ENCODE results near the gene MDM2. TPM values are rescaled to one million over a fixed set of nuclear protein-coding genes. Genes with fewer than 3 reads are reported as not detected.
A peak's percentile ranks its signal among the peaks of the same experiment; 100 is the strongest.
"Not testable (repeated sequence)": the region's sequence is repeated elsewhere in the genome, so short reads cannot be mapped to it uniquely, and the experiment has no call there.

MDM2 gene
- total RNA-seq, 1 experiment from 2014 or later: 2,133 TPM

DNA sequence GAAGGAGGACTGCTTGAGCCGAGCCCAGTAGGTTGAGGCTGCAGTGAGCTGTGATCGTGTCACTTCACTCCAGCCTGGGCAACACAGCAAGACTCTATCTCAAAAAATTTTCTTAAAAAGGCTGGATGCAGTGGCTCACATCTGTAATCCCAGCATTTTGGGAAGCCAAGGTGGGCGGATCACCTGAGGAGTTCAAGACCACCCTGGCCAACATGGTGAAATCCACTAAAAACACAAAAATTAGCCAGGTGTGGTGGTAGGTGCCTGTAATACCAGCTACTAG lies 17.1 kb upstream of the MDM2 start:
- no peaks in the 10 kb centered on the region; the same call in 1 of the 2 replicates for H3K36me3 ChIP-seq
- H3K4me1 ChIP-seq (replicated peaks): peaks cover 8% of the 10 kb centered on the region
- DNase-seq (ENCODE audit: low read depth in 1 of 2, low spot score in 2 of 2): no peak
- no peak overlapping the region for H3K27ac ChIP-seq
- H3K27me3 ChIP-seq (replicated peaks): peaks cover 59% of the 10 kb centered on the region
- H3K4me3 ChIP-seq: no peak overlapping the region
- H3K9me3 ChIP-seq (replicated peaks): peaks cover 5% of the 10 kb centered on the region

DNA sequence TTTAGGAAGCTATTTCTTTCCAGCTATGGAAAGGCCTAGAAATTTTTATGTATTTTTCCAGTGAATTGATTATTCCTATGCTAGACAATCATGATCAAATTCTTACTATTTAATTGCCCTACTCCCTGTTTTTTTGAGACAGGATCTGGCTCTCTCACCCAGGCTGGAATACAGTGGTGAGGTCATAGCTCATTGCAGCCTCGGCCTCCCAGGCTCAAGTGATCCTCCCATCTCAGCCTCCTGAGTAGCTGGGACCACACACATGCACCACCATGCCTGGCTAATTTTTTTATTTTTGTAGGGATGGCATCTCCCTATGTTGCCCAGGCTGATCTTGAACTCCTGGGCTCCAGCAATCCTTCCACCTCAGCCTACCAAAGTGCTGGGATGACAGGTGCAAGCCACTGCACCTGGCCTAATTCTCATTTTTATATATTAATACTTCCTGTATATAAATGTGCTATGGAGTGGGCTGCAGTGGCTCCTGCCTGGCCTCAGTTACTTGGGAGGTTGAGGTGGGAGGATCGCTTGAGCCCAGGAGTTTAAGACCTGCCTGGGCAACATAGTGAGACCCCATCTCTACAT lies 16.0 kb upstream of the MDM2 start:
- H3K27me3 ChIP-seq (replicated peaks): peaks cover 55% of the 10 kb centered on the region
- peak; percentile 72 to 91 for DNase-seq (ENCODE audit: low read depth in 1 of 2, low spot score in 2 of 2)
- H3K27ac ChIP-seq: no peak overlapping the region

DNA sequence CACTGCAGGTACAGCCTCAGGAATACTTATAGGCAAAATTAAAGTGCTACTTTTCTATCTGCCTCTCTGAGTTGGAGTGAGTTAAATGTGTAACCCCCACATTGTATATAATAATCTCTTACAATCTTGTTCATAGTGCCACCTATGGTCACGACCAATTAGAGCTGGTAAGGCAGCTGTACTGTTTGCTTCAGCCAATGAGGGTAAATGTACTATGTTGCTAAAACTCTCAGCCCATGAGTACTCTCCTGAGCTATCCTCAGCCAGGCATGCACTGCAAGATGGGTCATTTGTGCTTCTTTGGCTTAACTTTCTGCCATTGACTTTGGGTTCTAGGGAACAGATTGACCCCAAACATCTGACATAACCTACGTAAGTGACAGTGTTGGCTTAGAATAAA lies 15.0 kb upstream of the MDM2 start:
- H3K4me3 ChIP-seq: no peak overlapping the region
- peaks cover 7% of the 10 kb centered on the region for H3K9me3 ChIP-seq (replicated peaks)
- peak in 1 of 2 experiments; percentile 92 for DNase-seq (ENCODE audit: low read depth in 1 of 2, low spot score in 2 of 2)

More for the DNA sequence above, 16.0 kb upstream of the MDM2 start:
- no peaks in the 10 kb centered on the region; the same call in 1 of the 2 replicates for H3K36me3 ChIP-seq
- peaks cover 12% of the 10 kb centered on the region for H3K4me1 ChIP-seq (replicated peaks)
- H3K9me3 ChIP-seq (replicated peaks): peaks cover 7% of the 10 kb centered on the region
- H3K4me3 ChIP-seq: no peak overlapping the region

DNA sequence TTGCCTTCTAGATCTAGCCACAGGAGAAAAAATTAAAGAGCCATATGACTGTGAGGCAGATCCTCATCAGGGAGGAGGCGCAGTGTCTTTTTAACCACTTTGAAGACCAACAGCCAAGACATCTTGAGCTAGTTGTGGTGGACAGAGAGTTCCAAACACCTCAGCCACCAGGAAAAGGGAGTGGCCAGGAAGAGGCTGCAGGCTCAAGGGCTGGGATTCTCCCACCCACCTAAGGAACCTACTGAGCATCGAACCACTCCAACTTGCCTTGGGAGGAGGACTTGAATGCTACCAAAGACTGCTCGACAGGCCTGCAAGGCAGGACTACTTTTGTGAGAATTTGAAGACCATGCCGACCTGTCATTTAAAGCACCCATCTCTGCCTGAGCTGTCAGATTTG lies 14.5 kb upstream of the MDM2 start:
- peaks cover 12% of the 10 kb centered on the region for H3K4me1 ChIP-seq (replicated peaks)
- peaks cover 52% of the 10 kb centered on the region for H3K27me3 ChIP-seq (replicated peaks)
- DNase-seq (ENCODE audit: low read depth in 1 of 2, low spot score in 2 of 2): peak in 1 of 2 experiments; percentile 92
- H3K4me3 ChIP-seq: no peak overlapping the region
- H3K36me3 ChIP-seq: no peaks in the 10 kb centered on the region; the same call in 1 of the 2 replicates
- H3K27ac ChIP-seq: no peak overlapping the region
- H3K9me3 ChIP-seq (replicated peaks): peaks cover 7% of the 10 kb centered on the region

More for the DNA sequence above, 15.0 kb upstream of the MDM2 start:
- H3K4me1 ChIP-seq (replicated peaks): peaks cover 12% of the 10 kb centered on the region
- H3K27me3 ChIP-seq (replicated peaks): peaks cover 56% of the 10 kb centered on the region
- no peak overlapping the region for H3K27ac ChIP-seq
- H3K36me3 ChIP-seq: no peaks in the 10 kb centered on the region; the same call in 1 of the 2 replicates

DNA sequence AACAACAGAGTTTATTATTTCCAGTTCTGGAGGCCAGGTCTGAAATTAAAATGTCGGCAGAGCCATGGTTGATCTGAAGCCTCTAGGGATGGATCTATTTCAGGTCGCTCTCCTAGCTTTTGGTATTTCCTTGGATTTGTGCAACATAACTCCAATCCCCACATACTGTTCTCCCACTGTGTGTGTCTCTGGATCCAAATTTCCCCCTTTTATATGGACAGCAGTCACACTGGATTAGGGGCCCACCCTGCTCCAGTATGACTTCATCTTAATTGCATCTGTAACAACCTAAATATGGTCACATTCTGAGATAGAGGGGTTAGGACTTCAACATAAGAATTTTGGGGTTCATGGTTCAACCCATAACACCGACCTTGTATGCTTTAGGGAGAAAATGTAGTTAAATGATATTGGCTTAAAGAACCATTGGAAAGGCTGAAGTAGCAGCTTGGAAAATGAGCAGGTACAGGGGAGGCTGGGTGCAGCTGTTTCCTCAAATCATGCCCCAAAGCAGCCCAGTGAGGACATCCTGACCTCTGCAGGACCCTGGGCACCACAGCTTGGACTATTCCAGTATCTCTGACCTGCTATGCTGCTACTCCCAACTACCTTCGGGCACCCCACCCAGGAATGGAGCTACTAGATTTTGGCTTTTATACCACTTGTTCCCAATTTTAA lies 13.9 kb upstream of the MDM2 start:
- Histone ChIP-seq H3K4me1 (replicated peaks) (peaks cover 12% of the 10 kb centered on the region), H3K36me3 (no peaks in the 10 kb centered on the region; the same call in 1 of the 2 replicates), H3K4me3 (no peak overlapping the region), H3K9me3 (replicated peaks) (peaks cover 12% of the 10 kb centered on the region), H3K27me3 (replicated peaks) (peaks cover 51% of the 10 kb centered on the region), H3K27ac (no peak overlapping the region)
- peak in 1 of 2 experiments; percentile 95 for DNase-seq (ENCODE audit: low read depth in 1 of 2, low spot score in 2 of 2)

DNA sequence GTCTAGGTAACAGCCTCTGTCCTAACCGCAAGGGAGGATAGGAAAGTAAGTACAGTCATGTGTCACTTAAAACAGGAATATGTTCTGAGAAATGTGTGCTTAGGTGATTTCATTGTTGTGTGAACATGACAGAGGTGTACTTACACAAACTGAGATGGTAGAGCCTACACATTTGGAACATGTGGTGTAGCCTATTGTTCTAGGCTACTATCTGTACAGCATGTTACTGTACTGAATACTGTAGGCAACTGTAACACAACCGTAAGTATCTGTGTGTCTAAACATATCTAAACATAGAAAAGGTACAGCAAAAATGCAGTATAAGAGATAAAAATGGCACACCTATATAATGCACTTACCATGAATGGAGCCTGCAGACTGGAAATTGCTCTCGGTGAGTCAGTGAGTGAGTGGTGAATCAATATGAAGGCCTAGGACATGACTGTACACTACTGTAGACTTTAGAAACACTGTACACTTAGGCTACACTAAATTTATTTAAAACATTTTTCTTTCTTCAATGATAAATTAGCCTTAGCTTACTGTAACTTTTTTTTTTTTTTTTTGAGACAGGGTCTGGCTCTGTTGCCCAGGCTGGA lies 13.2 kb upstream of the MDM2 start:
- H3K9me3 ChIP-seq (replicated peaks): peaks cover 19% of the 10 kb centered on the region
- H3K4me3 ChIP-seq: no peak overlapping the region
- DNase-seq (ENCODE audit: low read depth in 1 of 2, low spot score in 2 of 2): peak in 1 of 2 experiments; percentile 93
- H3K36me3 ChIP-seq: no peaks in the 10 kb centered on the region; the same call in 1 of the 2 replicates
- H3K4me1 ChIP-seq (replicated peaks): peaks cover 12% of the 10 kb centered on the region
- no peak overlapping the region for H3K27ac ChIP-seq
- peaks cover 53% of the 10 kb centered on the region for H3K27me3 ChIP-seq (replicated peaks)

DNA sequence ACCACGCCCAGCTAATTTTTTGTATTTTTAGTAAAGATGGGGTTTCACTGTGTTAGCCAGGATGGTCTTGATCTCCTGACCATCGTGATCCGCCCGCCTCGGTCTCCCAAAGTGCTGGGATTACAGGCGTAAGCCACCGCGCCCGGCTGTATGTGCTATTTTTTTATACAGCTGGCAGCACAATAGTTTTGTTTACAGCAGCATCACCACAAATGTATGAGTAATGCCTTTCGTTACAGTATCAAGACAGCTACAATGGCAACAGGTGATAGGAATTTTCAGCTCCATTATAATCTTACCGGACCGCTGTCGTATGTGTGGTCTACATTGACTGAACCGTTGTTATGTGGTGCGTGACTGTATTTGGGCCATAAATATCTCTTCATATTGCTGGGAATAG lies 11.6 kb upstream of the MDM2 start:
- DNase-seq (ENCODE audit: low read depth in 1 of 2, low spot score in 2 of 2): peak; percentile 82 to 96
- Histone ChIP-seq H3K4me3 (no peak overlapping the region), H3K27me3 (replicated peaks) (peaks cover 42% of the 10 kb centered on the region), H3K36me3 (no peaks in the 10 kb centered on the region; the same call in 1 of the 2 replicates), H3K4me1 (replicated peaks) (peaks cover 12% of the 10 kb centered on the region), H3K9me3 (replicated peaks) (peaks cover 21% of the 10 kb centered on the region), H3K27ac (no peak overlapping the region)

DNA sequence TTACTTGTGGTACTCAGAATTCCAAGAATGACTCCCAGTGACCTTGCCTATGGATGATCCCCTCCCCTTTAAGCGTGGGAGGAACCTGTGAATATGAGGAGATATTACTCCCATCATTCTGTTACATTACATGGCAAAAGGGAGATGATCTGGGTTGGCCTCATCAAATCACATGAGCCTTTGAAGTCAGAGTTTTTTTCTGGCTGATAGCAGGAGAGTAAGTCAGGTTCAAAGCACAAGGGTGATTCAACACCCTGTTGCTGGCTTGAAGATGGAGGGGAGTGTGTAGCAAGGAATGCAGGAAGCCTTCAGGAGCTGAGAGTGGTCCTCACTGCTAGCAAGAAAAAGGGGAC lies 9.1 kb upstream of the MDM2 start:
- Histone ChIP-seq H3K4me1 (replicated peaks) (peaks cover 12% of the 10 kb centered on the region), H3K4me3 (no peak overlapping the region), H3K9me3 (replicated peaks) (peaks cover 21% of the 10 kb centered on the region), H3K27me3 (replicated peaks) (peaks cover 24% of the 10 kb centered on the region), H3K27ac (no peak overlapping the region), H3K36me3 (no peaks in the 10 kb centered on the region; the same call in 1 of the 2 replicates)
- DNase-seq (ENCODE audit: low read depth in 1 of 2, low spot score in 2 of 2): peak; percentile 80 to 91

DNA sequence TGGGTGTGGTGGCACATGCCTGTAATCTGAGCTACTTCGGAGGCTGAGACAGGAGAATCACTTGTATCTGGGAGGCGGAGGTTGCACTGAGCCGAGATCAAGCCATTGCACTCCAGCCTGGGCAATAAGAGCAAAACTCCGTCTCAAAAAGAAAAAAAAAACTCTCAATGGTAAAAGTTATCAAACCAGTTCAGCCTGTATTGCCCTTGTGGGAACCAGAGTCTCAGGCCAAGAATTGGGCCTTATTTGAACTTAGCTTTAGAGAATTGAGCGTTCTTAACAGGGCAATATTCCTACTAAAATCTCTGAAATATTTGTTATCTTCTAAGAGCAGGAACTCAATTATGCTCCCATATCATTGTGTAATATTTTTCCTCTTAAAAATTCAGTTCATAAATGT lies 7.7 kb upstream of the MDM2 start:
- Histone ChIP-seq H3K4me1 (replicated peaks) (peaks cover 4% of the 10 kb centered on the region; the same call in 1 of the 2 replicates), H3K36me3 (no peaks in the 10 kb centered on the region), H3K4me3 (no peak overlapping the region), H3K27me3 (replicated peaks) (peaks cover 17% of the 10 kb centered on the region), H3K9me3 (replicated peaks) (peaks cover 16% of the 10 kb centered on the region), H3K27ac (no peak overlapping the region)
- DNase-seq (ENCODE audit: low read depth in 1 of 2, low spot score in 2 of 2): peak in 1 of 2 experiments; percentile 75

DNA sequence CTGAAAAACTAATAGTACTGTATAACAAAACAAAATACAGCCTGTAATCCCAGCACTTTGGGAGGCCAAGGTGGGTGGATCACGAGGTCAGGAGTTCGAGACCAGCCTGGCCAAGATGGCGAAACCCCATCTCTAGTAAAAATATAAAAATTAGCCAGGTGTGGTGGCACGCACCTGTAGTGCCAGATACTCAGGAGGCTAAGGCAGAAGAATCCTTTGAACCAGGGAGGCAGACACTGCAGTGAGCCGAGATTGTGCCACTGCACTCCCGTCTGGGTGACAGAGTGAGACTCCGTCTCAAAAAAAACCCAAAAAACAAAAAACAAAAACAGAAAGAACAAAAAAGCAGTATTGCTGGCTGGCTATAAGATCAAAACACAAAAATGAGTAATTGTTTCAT lies 6.9 kb upstream of the MDM2 start:
- not testable (repeated sequence) for H3K27ac ChIP-seq; H3K4me3 ChIP-seq; H3K36me3 ChIP-seq; H3K4me1 ChIP-seq (replicated peaks)
- Histone ChIP-seq H3K9me3 (replicated peaks) (peaks cover 16% of the 10 kb centered on the region), H3K27me3 (replicated peaks) (peaks cover 17% of the 10 kb centered on the region)
- DNase-seq (ENCODE audit: low read depth in 1 of 2, low spot score in 2 of 2): peak; percentile 82 to 87

DNA sequence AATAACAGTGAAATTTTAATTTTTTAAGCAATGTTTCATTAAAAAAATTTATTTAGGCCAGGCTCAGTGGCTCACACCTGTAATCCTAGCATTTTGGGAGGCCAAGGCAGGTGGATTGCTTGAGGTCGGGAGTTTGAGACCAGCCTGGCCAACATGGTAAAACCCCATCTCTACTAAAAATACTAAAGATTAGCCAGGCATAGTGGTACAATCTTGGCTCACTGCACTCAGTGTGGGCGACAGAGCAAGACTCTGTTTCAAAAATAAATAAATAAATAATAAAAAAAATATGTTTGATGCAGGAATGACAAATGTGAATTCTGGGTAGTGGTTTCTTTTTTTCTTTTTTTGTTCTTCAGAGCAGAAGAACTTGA lies 5.6 kb upstream of the MDM2 start:
- H3K4me3 ChIP-seq; H3K27ac ChIP-seq; H3K4me1 ChIP-seq (replicated peaks); H3K36me3 ChIP-seq: not testable (repeated sequence)
- DNase-seq (ENCODE audit: low read depth in 1 of 2, low spot score in 2 of 2): peak in 1 of 2 experiments; percentile 85
- Histone ChIP-seq H3K27me3 (replicated peaks) (peaks cover 17% of the 10 kb centered on the region), H3K9me3 (replicated peaks) (peaks cover 13% of the 10 kb centered on the region)

DNA sequence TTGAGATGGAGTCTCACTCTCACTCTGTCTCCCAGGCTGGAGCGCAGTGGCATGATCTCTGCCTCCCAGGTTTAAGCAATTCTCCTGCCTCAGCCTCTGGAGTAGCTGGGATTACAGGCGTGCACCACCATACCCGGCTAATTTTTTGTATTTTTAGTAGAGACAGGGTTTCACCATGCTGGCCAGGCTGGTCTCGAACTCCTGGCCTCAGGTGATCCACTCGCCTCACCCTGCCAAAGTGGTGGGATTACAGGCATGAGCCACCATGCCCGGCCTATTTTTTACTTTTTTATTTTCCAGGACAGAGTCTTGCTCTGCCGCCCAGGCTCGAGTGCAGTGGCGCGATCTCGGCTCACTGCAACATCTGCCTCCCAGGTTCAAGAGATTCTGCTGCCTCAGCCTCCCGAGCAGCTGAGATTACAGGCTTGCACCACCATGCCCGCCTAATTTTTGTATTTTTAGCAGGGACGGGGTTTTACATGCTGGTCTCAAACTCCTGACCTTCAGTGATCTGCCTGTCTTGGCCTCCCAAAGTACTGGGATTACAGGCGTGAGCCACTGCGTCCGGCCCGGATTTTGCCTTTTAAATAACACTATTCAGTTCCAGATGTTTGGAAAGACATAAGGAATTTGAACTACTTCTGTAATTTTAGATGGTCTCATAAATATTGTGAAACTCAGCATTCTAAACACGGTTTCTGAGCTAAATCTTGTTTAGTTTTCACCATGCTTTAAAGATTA lies 4.9 kb upstream of the MDM2 start:
- Histone ChIP-seq H3K9me3 (replicated peaks) (peaks cover 13% of the 10 kb centered on the region), H3K27me3 (replicated peaks) (peaks cover 13% of the 10 kb centered on the region)
- not testable (repeated sequence) for H3K36me3 ChIP-seq; H3K4me1 ChIP-seq (replicated peaks); H3K27ac ChIP-seq; H3K4me3 ChIP-seq
- peak in 1 of 2 experiments; percentile 91 for DNase-seq (ENCODE audit: low read depth in 1 of 2, low spot score in 2 of 2)

DNA sequence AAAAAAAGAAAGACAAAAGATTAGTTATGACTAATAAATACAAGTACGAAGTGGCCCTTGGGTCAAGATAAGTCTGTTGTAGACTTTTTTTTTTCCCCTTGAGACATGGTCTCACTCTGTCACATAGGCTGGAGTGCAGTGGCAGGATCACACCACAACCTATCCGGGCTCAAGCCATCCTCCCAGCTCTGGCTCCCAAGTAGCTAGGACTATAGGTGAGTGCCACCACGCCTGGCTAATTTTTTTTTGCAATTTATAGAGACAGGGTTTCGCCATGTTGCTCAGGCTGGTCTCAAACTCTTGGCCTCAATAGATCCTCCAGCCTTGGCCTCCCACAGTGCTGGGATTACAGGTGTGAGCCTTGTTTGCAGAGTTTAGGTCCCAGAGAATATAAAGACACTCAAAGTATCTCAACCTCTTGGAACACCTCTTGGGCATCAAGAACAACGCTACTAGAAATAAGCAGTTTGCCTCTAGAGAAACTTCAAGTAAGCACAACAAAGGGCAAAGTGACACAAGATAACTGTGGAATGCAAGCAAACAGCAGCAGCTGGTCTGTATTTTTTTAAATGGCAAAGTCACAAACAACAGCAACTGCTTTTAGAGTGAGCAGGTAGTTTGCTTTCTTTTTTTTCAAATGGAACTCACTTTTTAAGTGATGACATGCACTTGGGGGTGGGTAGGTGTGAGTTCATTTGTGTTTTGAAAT lies 3.9 kb upstream of the MDM2 start:
- H3K27me3 ChIP-seq (replicated peaks): peaks cover 9% of the 10 kb centered on the region
- no peak overlapping the region for H3K27ac ChIP-seq
- no peak overlapping the region for H3K4me3 ChIP-seq
- DNase-seq (ENCODE audit: low read depth in 1 of 2, low spot score in 2 of 2): peak; percentile 79 to 91
- H3K36me3 ChIP-seq: peaks cover 9% of the 10 kb centered on the region
- H3K9me3 ChIP-seq (replicated peaks): peaks cover 9% of the 10 kb centered on the region
- H3K4me1 ChIP-seq (replicated peaks): peaks cover 13% of the 10 kb centered on the region
